Ishikawa (cell line): ENCODE data around the gene PCDHB2.

Source experiments
- CEBPB ChIP-seq: IDR thresholded peaks from 2 replicates; pipeline ENCODE4 v1.6.1; 2012
- CREB1 ChIP-seq: IDR thresholded peaks from 2 replicates; pipeline ENCODE4 v1.6.1; 2012; ENCODE audit warnings: low read depth
- EGR1 ChIP-seq: IDR thresholded peaks from 2 replicates; pipeline ENCODE4 v1.6.1; 2012
- EP300 ChIP-seq: IDR thresholded peaks from 2 replicates; pipeline ENCODE4 v1.6.1; 2012; ENCODE audit warnings: borderline replicate concordance
- FOXM1 ChIP-seq: IDR thresholded peaks from 2 replicates; pipeline ENCODE4 v1.6.1; 2012; ENCODE audit warnings: low read depth, borderline replicate concordance
- MAX ChIP-seq: IDR thresholded peaks from 2 replicates; pipeline ENCODE4 v1.6.1; 2012
- NFIC ChIP-seq: IDR thresholded peaks from 2 replicates; pipeline ENCODE4 v1.6.1; 2012
- RAD21 ChIP-seq: IDR thresholded peaks from 2 replicates; pipeline ENCODE4 v1.6.1; 2012; ENCODE audit warnings: low read depth
- REST ChIP-seq: IDR thresholded peaks from 2 replicates; pipeline ENCODE4 v1.6.1; 2012; ENCODE audit warnings: low read depth, mild to moderate bottlenecking
- TAF1 ChIP-seq: IDR thresholded peaks from 2 replicates; pipeline ENCODE4 v1.6.1; 2012; ENCODE audit warnings: low read depth, mild to moderate bottlenecking
- TCF12 ChIP-seq: IDR thresholded peaks from 2 replicates; pipeline ENCODE4 v1.6.1; 2012; ENCODE audit warnings: low read depth
- TEAD4 ChIP-seq: IDR thresholded peaks from 2 replicates; pipeline ENCODE4 v1.6.1; 2012
- USF1 ChIP-seq: IDR thresholded peaks from 2 replicates; pipeline ENCODE4 v1.6.1; 2012
- YY1 ChIP-seq: IDR thresholded peaks from 2 replicates; pipeline ENCODE4 v1.6.1; 2012; ENCODE audit warnings: low read depth
- ZBTB7A ChIP-seq: IDR thresholded peaks from 2 replicates; pipeline ENCODE4 v1.6.1; 2012; ENCODE audit warnings: low read depth

The PCDHB2 gene

GRCh38 chr5:141094481-141095262 is at the start of gene PCDHB2:
PCDHB2 (plus strand) TSS chr5:141094615; CDS start chr5:141094791, 176 bp downstream.
- TF ChIP-seq CEBPB (no peak), RAD21 (peak; percentile 40; the same call in 1 of the 2 replicates)

GRCh38 chr5:141050622-141051520 is 43.5 kb upstream of the PCDHB2 start, which contains the start of gene PCDHB1:
PCDHB1 (plus strand) TSS chr5:141051374; CDS start chr5:141051471, 97 bp downstream.
- TF ChIP-seq TAF1, result no peak
- TF ChIP-seq REST, result no peak
- TF ChIP-seq USF1, result no peak
- no peak for TF ChIP-seq CEBPB
- no peak for TF ChIP-seq TEAD4
- no peak for TF ChIP-seq RAD21

GRCh38 chr5:141051521-141051866 is 42.9 kb upstream of the PCDHB2 start:
- TF ChIP-seq YY1, result no peak
- TF ChIP-seq TCF12, result no peak
- TF ChIP-seq TAF1, result no peak
- TF ChIP-seq TEAD4, result no peak

GRCh38 chr5:141077826-141078225 is 16.6 kb upstream of the PCDHB2 start:
- TF ChIP-seq TCF12 (no peak), EGR1 (no peak), TAF1 (no peak), CREB1 (no peak), REST (no peak), USF1 (no peak), TEAD4 (no peak), NFIC (no peak), MAX (no peak), ZBTB7A (no peak), RAD21 (no peak), CEBPB (no peak), YY1 (no peak), EP300 (no peak), FOXM1 (no peak)

- TF ChIP-seq CEBPB (no peak), TCF12 (no peak), EGR1 (no peak), TAF1 (no peak), YY1 (no peak), MAX (no peak), CREB1 (no peak)
These were observed 12.2 kb upstream of the PCDHB2 start for GRCh38 chr5:141082228-141082627.

- TF ChIP-seq EP300, result no peak
- peak; percentile 32; the same call in 1 of the 2 replicates for TF ChIP-seq RAD21
These were observed 9.9 kb upstream of the PCDHB2 start for GRCh38 chr5:141084487-141084989.
